Measurements from ENCODE around the gene EDRF1.

Gene EDRF1

DNA sequence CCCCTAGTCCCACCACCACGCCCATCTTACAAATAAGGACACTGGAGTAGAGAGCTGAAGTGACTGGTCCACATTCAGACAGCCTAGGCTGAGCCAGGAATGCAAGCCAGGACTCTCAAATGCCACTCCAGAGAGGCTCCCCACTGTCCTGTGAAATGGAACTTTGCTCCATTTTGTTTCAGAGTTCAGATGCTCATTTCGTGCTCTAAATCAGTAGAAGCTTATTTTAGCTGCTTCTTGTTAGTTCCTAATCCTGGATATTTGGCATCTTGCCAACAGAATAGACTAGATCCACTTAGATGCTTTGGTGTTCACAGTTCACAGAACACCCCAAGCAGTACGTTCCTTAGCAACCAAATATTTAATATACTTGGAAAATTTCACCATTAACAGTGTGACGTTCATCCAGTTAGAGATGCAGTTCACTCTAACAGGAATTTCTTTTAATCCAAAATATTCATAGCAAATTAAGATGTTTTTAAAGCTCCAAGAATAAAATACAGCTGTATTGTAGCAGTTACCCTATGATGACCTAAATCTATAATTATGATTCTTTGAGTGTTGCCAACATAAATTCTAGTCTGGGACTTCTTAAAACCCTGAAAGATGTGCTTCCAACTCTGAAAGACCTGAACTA is 48.8 kb downstream of the EDRF1 start:
- no peak for DNase-seq

DNA sequence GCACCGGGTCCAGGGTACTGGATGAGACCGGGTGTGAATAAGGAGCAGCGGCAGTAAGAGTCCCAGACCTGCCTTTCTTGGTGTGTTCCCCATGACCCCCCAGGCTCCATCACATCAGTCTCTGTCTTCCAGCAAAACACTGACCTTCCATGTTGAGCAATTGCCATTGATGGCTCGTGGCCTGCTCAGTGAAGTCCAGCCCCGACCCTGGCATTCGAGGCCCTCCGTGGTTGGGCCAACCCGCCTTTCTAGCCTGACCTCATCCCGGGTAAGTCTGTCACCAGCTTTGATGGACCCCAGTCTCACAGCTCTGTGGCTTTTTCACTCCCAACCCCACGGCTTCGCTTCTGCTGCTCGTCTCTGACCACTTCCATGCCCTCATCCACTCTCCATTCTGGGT is 49.7 kb downstream of the EDRF1 start:
- no peak for DNase-seq

DNA sequence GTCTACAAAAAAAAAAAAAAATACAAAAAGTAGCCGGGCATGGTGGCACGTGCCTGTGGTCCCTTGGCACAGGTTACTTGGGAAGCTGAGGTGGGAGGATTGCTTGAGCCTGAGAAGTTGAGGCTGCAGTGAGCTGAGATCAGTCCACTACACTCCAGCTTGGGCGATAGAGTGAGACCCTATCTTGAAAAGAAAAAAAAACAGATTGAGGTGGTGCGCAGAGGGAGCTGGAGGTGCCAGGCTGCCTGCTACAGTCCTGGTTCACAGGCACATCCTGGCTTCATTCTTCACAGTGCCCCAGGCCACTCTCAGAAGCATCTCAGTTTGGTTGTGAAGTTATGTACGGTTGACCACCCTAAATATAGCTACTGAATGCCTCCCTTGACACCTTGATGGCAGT is 51.3 kb downstream of the EDRF1 start:
- no peak for DNase-seq

DNA sequence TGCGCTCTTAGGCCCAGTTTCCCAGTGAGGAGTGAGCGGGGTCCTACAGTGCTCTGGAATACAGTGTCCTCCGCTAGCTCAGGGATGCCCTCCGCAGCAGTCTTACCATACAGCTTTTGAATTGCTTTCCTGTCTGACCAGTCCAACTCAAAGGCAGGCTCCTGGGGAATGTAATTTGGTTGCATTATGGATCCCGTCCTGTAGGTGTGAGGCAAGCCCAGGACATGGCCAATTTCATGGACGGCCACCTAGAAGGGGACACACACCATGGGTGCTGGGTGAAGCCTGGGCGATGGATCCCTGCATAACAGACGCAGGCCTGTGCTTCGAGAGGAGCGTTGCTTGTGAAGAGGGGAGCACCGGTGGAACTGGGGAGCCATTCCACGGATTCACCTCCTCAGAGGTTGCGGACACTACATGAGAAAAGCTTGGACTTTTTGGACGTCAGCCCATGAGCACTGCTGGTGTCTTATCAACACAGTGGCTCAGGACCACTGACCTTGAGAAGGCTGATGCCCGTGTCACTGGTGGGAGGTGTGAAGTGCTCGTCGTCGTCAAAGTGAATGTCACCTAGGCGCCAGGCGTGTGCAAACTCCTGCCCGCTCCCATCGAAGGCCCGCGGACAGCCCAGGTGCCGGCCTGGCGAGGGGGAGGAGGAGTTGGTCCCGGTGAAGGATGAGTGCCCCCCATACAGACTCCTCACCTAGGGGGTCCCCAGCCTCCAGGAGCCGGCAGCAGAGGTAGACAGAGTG is 52.8 kb downstream of the EDRF1 start:
- no peak for DNase-seq

DNA sequence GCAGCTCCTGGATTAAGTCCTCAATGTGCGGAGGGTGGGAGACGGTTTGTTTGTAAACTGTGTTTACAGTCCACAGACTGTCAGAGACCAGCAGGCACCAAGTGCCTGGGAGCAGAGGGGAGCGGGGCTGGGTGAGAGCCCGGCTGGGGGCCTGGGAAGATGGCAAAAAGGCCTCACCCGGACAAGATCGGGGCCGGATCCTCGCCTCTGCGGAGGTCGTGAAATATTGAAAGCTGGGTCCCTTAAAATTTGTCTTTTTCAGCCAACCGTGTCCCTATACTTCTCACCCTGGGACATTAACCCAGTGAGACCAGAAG is 53.3 kb downstream of the EDRF1 start:
- no peak for DNase-seq

DNA sequence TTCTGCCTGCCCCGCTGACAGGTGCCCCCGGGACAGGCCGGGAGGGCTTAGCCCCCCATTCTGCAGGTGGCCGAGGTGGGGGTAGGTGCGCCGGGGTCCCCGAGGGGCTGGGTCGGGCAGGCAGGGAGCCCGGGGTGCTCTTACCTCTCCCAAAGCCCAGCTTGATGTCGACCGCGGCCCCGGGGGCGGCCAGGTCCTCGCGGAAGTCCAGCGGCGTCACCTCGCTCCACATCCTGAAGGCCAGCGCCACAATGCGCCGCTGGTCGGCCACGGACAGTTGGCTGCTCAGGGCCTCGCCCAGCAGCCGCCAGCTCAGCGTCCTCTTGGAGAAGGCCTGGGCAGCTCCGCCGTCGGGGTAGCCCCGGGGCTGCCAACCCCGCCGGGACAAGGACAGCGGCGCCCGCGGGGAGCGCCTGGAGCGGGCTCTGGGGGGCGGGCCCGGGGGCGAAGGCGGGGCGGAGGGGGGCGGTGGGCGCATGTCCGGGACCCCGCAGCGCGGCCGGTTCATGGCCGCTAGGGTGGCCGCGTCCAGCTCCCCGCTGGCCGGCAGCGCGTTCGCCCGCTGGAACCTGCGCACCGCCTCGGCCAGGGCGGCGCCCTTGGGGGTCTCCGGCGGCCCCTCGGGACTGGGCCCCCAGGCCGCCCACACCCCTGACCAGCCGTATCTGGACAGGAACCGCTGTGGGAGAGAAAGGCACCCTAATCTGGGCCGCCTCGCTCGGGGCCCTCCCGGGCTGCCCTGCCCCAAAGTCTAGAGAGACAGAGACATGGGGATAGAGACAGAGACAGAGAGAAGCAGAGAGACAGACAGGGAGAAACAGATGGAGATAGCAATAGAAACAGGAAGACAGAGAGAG is 54.4 kb downstream of the EDRF1 start:
- no peak for DNase-seq

DNA sequence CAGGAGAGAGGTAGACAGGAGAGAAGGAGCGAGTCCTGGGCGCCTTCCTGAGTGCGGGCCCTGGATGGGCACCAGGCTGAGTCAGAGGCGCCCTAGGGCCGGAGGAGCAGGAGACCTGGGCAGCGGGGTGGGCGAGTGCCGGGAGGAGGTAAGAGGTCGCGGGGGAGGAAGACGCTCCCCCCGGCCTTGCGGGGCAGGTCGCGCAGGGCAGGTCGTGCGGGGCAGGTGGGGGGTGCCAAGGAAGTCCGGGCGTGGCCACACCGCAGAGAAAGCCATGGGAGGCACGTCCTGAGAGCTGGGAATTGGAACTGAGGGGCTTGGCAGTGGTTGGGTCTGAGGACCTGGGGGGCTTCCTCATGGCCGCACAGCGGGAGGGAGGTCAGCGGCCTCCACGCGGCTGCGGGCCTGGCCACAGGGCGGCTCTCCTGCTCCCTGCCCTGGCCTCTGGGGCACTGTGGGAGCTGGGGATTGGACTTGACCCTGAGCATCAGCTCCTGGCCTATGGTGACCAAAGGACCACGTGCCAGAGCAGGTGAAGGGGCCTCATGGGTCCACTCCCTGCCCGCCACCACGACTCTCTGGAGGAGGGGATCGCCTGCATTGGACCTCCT is 55.2 kb downstream of the EDRF1 start:
- DNase-seq = no peak

DNA sequence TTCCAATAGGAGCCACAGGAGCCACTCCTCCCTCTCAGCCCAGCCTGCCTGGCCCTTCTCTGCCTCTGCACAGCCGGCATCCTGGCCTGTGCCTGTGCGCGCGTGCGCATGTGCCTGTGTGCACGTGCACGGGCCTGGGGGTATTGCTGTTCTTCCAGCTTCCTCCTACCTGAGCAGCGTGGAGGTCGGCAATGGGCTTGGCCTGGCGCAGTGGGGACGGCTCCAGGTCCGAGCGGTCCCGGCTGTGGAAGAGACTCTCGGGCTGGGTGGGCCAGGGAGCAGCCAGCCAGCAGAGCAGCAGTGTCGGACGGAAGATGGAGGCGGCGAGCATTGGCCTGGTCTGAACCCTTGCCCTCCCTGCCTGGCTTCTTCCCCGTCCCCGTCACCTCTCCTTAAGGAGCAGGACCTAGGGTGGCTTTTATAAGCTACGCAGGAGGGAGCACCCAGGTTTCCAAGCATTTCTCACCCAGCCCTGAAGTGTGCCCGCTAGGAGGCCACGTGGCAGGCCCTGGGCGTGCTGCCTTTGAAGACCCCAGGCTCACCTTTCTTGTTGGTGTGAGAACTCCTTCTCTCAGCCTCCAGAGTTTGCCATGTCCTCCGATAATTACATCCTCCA is 56.1 kb downstream of the EDRF1 start, which contains the start of gene MMP21:
MMP21 (minus strand) TSS at position 331 of the 616 bp plus-strand sequence; CDS start at position 331, 0 bp downstream.
- no peak for DNase-seq

DNA sequence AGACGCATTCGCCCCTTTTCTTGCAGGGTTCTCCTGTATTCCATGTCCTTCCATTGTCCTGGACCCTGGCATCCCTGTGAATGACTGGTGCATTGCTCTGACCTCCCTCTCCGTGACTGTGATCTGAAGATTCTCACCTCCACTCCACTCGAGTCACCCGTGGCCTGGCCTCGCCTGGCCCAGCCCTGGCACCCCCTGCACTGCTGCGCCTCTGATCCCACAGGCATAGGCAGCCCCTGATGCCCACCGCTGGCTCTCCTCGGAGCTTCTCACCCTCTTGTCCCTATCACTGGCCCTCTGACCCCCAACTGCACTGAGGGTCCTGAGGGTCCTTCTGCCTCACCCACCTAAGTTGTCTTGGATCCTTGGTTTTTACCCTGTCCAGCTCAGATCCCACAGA is 58.3 kb downstream of the EDRF1 start:
- no peak for DNase-seq

DNA sequence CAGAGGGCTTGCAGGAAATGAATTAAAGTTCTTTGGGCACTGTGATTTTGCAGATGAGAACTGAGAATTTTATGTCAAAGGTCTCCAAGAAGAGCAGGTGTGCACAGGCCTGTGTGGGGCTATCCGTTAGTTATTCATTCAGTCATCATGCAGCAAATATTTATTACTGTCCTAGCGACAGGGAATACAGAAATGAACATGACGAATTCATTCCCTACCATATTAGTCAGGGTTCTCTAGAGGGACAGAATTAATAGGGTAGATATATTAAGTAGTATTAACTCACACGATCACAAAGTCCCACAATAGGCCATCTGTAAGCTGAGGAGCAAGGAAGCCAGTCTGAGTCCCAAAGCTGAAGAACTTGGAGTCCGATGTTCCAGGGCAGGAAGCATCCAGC is 59.0 kb downstream of the EDRF1 start:
- DNase-seq = no peak

DNA sequence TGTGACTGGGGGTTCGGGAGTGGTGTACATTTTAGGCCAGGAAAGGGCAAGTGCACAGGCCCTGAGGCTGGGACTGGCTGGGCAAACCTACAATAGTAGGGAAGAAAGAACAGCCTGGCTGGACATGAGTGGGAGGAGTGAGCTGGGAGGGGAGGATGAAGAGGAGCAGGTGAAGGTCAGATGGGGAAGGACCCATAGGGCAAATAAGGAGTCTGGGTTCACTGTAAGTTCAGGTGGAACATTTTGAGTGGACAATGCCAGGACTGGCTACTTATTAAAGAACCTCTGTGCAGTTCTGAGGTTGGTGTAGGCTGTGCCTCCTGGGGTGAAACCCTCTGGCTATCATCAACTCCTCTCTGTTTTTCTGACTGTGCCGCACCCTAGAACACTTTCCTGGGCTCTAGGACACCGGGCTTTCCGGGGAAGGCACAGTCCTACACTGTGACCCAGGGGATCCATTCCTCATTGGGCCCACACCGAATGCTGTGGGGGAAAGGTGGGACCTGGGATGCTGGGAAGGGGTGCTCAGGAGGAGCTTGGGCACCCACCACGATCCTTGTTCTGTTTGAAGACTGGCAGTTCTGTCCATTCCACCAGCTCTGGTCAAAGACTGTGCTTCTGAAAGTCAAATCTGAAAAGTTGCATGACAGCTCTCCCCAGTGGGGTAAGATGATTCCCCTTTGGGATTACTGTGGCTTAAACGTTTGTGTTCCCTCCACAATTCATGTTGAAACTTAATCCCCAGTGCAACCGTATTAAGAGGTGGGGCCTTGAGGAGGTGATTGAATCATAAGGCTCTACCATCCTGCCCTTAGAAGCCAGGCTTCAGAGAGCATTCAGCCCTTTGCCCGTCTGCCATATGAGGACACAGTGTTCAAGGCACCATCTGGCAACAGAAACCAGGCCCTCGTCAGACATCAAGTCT is 60.2 kb downstream of the EDRF1 start:
- no peak for DNase-seq

DNA sequence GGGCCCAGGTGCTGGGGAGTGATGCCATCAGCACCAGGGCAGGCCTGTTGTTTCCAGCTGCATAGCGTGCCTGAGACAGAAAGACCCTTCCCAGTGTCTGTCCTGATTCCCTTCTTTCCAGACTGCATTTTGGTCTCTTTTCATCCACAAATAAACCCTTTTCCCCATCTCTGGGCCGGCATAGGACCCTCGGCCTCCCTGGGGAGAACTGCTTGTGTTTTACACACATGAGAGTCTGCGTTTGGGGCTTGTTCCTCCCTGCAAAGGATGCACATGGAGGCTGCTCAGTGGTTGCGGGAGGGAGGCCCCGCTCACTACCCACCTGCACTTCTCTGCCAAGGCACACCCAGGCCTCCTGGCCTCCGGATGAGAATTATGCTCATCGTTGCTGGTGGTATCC is 61.9 kb downstream of the EDRF1 start:
- no peak for DNase-seq

DNA sequence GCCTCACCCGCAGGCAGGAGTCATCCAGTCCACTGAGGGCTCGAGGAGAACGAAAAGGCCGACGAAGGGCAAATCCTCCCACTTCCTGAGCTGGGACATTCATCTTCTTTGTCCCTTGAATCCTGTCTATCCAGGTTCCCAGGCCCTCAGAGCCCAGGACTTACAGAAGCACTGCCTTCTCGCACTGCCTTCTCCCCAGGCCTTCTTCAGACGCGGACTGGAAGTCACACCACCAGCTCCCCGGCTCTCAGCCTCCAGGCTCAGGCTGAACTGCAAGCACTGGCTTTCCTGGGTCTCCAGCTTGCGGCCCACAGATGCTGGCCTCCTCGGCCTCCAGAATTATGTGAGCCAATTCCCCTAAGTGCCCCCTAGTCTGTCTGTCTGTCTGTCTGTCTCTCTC is 62.5 kb downstream of the EDRF1 start:
- DNase-seq = no peak

DNA sequence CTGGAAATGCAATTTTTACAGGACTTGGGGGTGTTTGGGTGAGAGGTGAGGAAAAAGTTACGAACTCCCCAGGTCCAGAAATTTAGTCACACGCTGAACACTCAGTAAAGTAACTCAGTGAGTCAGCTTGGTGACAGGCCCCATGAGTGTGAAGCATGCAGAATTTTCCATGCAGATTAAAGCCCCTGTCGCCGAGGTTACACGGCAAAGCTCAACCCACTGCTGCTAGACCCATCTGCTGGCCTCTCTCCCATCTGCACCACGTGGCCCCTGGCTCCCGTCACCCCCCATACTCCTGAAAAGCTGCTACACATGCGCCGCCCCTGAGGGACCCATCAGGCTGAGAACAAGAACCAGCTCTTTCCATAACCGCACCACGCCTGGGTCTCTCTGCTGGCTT is 63.1 kb downstream of the EDRF1 start:
- DNase-seq = no peak

DNA sequence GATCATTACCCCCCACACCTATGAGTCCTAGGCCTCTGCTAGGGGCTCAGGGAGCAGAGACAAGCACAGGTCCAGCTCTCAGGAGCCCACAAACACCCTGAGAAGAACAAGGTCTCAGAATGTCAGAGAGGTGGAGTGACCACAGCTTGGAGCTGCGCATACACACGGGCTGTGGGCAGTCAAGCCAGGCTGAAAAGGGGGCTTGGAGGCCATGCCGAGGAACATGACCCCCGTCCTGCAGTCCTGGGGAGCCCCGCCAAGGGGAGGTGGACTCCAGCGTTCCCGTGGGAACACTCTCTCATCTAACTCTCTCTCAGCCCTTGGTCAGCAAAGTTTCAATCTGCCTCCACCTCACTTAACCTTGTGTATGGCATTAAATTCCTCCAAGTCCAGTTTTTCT is 63.9 kb downstream of the EDRF1 start:
- DNase-seq = no peak

DNA sequence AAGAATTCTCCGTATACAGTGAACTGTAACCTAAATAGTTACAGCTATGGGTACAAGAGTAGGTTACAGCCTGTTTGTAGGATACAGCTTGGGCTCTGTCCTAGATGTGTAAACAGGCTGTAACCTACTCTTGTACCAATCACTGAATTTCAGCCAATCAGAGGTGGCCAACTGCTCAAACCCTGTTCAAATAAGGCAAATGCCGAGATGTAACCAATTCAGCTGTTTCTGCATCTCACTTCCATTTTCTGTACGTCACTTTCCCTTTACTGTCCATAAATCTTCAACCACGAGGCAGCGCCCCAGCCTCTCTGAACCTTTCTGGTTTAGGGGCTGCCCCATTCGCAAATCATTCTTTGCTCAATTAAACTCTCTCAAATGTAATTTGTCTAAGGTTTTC is 64.4 kb downstream of the EDRF1 start:
- no peak for DNase-seq

DNA sequence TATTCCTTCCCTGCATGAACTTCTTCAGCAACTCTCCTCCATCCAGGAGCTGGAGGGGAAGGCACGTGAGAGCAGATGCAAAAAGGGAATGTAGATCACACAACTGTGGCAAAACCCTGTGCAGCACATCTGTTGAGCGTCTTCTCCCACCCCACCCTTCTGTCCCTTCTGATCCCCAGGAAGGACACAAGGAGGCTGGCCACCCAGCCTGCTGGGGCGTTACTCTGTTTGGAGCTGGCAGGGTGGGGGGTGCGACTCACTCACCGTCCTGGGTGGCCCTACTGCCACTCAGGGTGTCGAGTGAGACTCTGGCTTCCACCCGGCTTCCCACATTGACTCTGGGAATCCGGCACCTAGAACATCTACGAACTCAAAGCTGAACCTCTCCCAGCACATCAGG is 66.3 kb downstream of the EDRF1 start:
- DNase-seq = no peak

DNA sequence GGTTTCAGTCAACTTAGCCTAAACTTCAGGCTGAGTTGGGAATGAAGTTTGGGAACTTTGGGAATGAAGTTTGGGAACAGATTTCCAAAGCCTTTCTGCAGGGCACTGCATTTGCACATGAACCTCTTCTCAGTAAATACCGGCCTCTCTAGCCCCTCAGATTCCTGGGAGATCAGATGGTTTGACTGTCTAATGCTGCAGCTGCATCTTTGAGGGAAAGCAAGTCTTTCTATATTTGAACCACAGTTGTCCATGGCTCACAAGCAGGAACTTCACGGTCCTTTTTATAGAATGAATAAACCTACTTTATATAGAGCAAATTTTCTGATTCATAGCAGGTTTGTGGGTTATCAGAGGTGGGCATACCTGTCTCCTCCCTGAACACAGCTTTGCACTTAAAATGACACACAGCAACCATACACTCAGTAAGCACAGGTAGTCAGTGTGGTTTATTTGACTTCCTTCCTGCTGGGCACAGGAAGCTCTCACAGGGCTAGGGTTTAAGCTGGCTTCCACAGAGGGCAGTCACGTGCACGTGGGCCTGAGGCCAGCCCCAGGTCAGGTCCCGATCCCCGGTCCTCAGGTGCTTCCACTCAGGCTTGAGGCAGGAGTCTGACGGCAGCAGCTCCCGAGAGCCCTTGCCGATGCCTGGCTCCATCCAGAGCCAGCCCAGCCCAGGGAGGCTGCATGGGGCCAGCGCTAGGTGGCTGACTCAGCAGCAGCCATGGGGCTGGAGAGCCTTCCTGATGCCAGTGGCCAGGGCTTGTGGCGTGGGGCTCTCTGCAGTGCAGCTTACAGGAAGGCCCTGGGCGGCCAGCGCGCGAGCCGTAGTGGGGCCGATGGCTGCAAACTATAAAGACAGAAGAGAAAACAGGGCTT is 68.9 kb downstream of the EDRF1 start:
- no peak for DNase-seq

DNA sequence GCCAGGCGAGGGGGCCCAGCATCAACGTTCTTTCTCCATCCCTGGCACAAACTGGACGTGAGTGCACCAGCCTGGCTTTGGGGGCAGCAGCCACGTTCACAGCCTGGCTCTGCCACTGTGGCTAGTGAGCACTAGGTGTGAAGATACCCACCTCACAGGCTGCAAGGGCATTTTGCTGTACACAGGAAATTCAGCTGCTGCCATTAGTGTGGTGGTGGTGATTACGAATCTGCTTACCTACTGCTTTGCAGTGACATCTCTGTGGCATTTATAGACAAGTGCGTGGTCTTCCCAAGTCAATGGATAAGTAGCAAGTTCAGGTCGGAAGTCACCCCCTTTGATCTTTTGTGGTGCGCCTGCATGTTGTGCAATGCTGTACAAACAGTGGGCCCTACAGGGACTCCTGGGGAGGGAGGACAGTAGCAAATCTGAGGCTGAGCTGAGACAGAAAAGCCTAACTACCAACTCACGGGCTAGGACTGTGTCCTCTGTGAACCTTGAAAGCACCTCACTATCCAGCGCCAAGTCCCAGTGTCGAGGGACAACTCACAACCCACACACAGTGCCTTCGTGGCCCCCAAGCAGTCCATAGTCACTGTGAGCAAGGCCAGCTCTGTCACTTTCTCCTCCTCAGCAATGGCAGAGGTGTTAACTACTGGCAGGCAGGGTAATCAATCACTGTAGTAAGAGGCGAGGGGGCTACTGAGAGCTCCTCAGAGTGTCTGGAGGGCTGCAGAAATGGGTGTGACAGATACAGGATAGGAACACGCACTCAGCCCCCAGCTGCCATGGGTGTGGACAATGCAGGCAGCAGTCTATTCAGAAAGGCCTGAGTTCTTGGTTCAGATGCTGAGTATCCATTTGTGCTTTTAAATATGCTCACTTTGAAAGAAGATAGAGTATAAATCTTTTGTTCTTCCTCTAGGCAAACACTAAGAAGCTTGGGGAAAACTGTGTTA is 73.1 kb downstream of the EDRF1 start:
- DNase-seq = no peak

DNA sequence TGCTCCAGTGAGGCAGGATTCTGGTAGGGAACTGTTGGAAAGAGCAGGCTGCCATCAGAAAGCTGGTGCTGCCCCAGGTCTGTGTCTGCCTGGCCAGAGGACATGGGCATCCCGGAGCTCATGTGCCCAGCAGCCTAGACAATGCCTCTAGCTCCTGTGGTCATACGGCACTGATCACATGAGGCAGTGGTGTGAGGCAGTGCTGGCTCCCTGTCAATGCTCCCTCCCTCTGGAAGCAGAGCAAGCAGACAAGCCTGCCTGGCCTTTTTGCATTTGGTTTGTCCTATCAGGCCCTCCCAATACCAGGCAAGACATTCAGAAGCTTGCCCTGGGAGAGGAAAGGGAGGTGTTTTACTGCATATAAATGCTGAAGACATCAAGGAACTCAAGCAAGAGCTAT is 75.6 kb downstream of the EDRF1 start:
- DNase-seq = no peak
